ENCODE data around the gene PARD3.
"Not testable (repeated sequence)": the region's sequence is repeated elsewhere in the genome, so short reads cannot be mapped to it uniquely, and the experiment has no call there.

Gene PARD3

DNA sequence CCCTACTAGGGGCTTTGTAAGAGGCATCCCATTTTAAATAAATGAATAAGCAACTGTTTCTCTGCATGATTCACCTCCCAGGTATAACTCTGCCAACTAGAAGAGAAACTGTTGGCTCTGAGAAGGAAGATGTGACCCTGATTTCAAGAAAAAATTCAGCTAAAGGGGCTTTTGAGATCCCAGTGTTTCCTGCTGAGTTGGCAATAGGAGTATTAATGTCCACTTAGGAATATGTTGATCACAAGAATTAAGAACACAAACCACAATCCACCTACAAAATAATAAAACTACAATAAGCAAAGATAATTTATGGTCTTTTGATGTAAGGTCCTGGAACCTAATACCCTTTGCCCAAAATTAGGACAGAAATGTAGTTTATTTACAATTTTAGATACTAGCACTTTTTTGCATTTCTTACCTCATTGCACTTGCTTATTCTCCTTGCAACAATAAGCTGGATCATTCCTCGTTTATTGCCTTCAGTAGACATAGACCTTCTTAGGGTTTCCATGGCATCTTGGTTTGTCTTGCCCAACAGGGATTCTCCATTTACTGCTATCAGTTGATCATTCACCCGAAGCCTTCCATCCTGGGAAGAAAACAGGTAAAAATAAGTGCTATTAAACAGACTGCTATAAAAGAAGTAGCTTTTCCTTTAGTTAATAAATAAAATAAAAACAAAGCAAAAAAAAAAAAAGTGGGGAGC, 456.2 kb downstream of the PARD3 start:
- ATAC-seq (ENCODE audit: low read depth): no peak
- DNase-seq (ENCODE audit: low spot score): no peak
- H3K27me3 ChIP-seq (ENCODE audit: insufficient read depth, poor library complexity, severe bottlenecking): no peaks in the 10 kb centered on the region
- H3K4me3 ChIP-seq (ENCODE audit: severe bottlenecking): no peak overlapping the region
- no peak overlapping the region for H3K27ac ChIP-seq (ENCODE audit: poor library complexity, severe bottlenecking)
- H3K4me1 ChIP-seq (ENCODE audit: insufficient read depth, poor library complexity, severe bottlenecking): no peaks in the 10 kb centered on the region
- H3K9me3 ChIP-seq (ENCODE audit: severe bottlenecking): no peaks in the 10 kb centered on the region
- TF ChIP-seq, protein P1, sequence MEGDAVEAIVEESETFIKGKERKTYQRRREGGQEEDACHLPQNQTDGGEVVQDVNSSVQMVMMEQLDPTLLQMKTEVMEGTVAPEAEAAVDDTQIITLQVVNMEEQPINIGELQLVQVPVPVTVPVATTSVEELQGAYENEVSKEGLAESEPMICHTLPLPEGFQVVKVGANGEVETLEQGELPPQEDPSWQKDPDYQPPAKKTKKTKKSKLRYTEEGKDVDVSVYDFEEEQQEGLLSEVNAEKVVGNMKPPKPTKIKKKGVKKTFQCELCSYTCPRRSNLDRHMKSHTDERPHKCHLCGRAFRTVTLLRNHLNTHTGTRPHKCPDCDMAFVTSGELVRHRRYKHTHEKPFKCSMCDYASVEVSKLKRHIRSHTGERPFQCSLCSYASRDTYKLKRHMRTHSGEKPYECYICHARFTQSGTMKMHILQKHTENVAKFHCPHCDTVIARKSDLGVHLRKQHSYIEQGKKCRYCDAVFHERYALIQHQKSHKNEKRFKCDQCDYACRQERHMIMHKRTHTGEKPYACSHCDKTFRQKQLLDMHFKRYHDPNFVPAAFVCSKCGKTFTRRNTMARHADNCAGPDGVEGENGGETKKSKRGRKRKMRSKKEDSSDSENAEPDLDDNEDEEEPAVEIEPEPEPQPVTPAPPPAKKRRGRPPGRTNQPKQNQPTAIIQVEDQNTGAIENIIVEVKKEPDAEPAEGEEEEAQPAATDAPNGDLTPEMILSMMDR (IDR thresholded peaks at IDR 0.05; ENCODE audit: poor library complexity, severe bottlenecking): no peak
- peaks cover 14% of the 10 kb centered on the region; the same call in 1 of the 2 replicates for H3K36me3 ChIP-seq (ENCODE audit: low read depth)

DNA sequence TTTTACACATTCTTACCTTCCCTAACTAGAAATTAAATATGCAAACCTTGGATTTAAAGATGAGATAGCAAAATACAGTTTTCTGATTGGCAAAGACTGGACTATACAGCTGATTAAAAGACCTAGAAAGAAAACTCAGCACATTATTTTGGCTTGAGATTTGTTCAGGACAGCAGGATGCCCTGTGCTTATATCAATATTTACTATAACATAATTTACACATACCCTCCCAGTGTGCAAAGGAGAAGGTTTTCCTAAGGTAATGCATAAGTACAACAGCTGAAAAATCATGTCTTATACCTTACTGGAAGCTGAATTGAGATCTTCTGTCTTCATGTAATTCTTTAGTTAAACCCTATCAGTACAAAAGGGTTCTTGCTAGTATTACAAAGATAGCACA, 458.6 kb downstream of the PARD3 start:
- Histone ChIP-seq H3K27me3 (ENCODE audit: insufficient read depth, poor library complexity, severe bottlenecking) (no peaks in the 10 kb centered on the region), H3K9me3 (ENCODE audit: severe bottlenecking) (no peaks in the 10 kb centered on the region), H3K4me3 (ENCODE audit: severe bottlenecking) (no peak overlapping the region), H3K4me1 (ENCODE audit: insufficient read depth, poor library complexity, severe bottlenecking) (no peaks in the 10 kb centered on the region), H3K27ac (ENCODE audit: poor library complexity, severe bottlenecking) (no peak overlapping the region), H3K36me3 (ENCODE audit: low read depth) (peaks cover 14% of the 10 kb centered on the region; the same call in 1 of the 2 replicates)
- TF ChIP-seq, protein P1 (IDR thresholded peaks at IDR 0.05; ENCODE audit: poor library complexity, severe bottlenecking): no peak
- ATAC-seq (ENCODE audit: low read depth) (no peak), DNase-seq (ENCODE audit: low spot score) (no peak)

- H3K4me3 ChIP-seq (ENCODE audit: severe bottlenecking); H3K27me3 ChIP-seq (ENCODE audit: insufficient read depth, poor library complexity, severe bottlenecking); H3K9me3 ChIP-seq (ENCODE audit: severe bottlenecking); H3K27ac ChIP-seq (ENCODE audit: poor library complexity, severe bottlenecking); ATAC-seq (ENCODE audit: low read depth); H3K36me3 ChIP-seq (ENCODE audit: low read depth); H3K4me1 ChIP-seq (ENCODE audit: insufficient read depth, poor library complexity, severe bottlenecking); DNase-seq (ENCODE audit: low spot score): not testable (repeated sequence)
Observed at GRCh38 chr10:34353530-34353929, 461.6 kb downstream of the PARD3 start.

DNA sequence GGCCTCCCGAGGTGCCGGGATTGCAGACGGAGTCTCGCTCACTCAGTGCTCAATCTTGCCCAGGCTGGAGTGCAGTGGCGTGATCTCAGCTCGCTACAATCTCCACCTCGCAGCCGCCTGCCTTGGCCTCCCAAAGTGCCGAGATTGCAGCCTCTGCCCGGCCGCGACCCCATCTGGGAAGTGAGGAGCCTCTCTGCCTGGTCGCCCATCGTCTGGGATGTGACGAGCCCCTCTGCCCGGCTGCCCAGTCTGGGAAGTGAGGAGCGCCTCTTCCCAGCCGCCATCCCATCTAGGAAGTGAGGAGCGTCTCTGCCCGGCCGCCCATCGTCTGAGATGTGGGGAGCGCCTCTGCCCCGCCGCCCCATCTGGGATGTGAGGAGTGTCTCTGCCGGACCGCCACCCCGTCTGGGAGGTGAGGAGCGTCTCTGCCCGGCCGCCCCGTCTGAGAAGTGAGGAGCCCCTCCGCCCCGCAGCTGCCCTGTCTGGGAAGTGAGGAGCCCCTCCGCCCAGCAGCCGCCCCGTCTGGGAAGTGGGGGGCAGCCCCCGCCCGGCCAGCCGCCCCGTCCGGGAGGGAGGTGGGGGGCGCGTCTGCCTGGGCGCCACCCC, 462.4 kb downstream of the PARD3 start:
- H3K27me3 ChIP-seq (ENCODE audit: insufficient read depth, poor library complexity, severe bottlenecking); H3K36me3 ChIP-seq (ENCODE audit: low read depth); H3K9me3 ChIP-seq (ENCODE audit: severe bottlenecking); H3K4me1 ChIP-seq (ENCODE audit: insufficient read depth, poor library complexity, severe bottlenecking); H3K4me3 ChIP-seq (ENCODE audit: severe bottlenecking); DNase-seq (ENCODE audit: low spot score); H3K27ac ChIP-seq (ENCODE audit: poor library complexity, severe bottlenecking); ATAC-seq (ENCODE audit: low read depth): not testable (repeated sequence)

- Histone ChIP-seq H3K36me3 (ENCODE audit: low read depth) (peaks cover 12% of the 10 kb centered on the region; the same call in 1 of the 2 replicates), H3K9me3 (ENCODE audit: severe bottlenecking) (peaks cover 4% of the 10 kb centered on the region), H3K27ac (ENCODE audit: poor library complexity, severe bottlenecking) (no peak overlapping the region), H3K4me1 (ENCODE audit: insufficient read depth, poor library complexity, severe bottlenecking) (no peaks in the 10 kb centered on the region), H3K4me3 (ENCODE audit: severe bottlenecking) (no peak overlapping the region), H3K27me3 (ENCODE audit: insufficient read depth, poor library complexity, severe bottlenecking) (no peaks in the 10 kb centered on the region)
- no peak for DNase-seq (ENCODE audit: low spot score)
- no peak for ATAC-seq (ENCODE audit: low read depth)
- TF ChIP-seq, protein P1 (IDR thresholded peaks at IDR 0.05; ENCODE audit: poor library complexity, severe bottlenecking): no peak
Observed at GRCh38 chr10:34351161-34351560, 463.9 kb downstream of the PARD3 start.
